Mesenchymal stem cell (in vitro differentiated cells and primary cell): Measurements from ENCODE around the gene SGCG.
A peak's percentile ranks its signal among the peaks of the same experiment; 100 is the strongest.

Source experiments
- DNase-seq: peaks from one replicate; pipeline ENCODE4 v3.0.0-alpha.2; 2013
- H2AFZ ChIP-seq: one replicate; pipeline ENCODE4 v1.6.1; 2013; ENCODE audit warnings: low read depth, mild to moderate bottlenecking, control low read depth, inconsistent platforms, low read length, moderate library complexity
- H2AK5ac ChIP-seq: 2 replicates; pipeline ENCODE4 v1.6.1; 2013; ENCODE audit warnings: low read length, moderate library complexity, mild to moderate bottlenecking, inconsistent platforms; ENCODE audit not compliant: severe bottlenecking
- H2BK120ac ChIP-seq: one replicate; pipeline ENCODE4 v1.6.1; 2013; ENCODE audit warnings: low read depth, mild to moderate bottlenecking, inconsistent platforms, low read length, moderate library complexity
- H2BK12ac ChIP-seq, 2 experiments: one replicate each; pipeline ENCODE4 v1.6.1; 2013; ENCODE audit warnings: inconsistent platforms in 2 of 2, low read length in 2 of 2, mild to moderate bottlenecking in 2 of 2, moderate library complexity in 2 of 2, control low read depth in 1 of 2
- H2BK15ac ChIP-seq: one replicate; pipeline ENCODE4 v1.6.1; 2013; ENCODE audit warnings: mild to moderate bottlenecking, low read depth, inconsistent platforms; ENCODE audit not compliant: poor library complexity, severe bottlenecking
- H2BK5ac ChIP-seq: 2 replicates; pipeline ENCODE4 v1.6.1; 2013; ENCODE audit warnings: low read depth, mild to moderate bottlenecking, low read length, control low read depth, inconsistent platforms; ENCODE audit not compliant: poor library complexity, severe bottlenecking
- H3K14ac ChIP-seq, 2 experiments: one replicate each; pipeline ENCODE4 v1.6.1; 2013; ENCODE audit warnings: inconsistent platforms in 2 of 2, low read length in 2 of 2, control low read depth in 1 of 2, mild to moderate bottlenecking in 1 of 2, moderate library complexity in 1 of 2
- H3K18ac ChIP-seq, 2 experiments: one replicate each; pipeline ENCODE4 v1.6.1; 2013; ENCODE audit warnings: inconsistent platforms in 2 of 2, low read length in 2 of 2, control low read depth in 1 of 2, low read depth in 1 of 2, mild to moderate bottlenecking in 1 of 2
- H3K23ac ChIP-seq, 2 experiments: one replicate each; pipeline ENCODE4 v1.6.1; 2013; ENCODE audit warnings: inconsistent platforms in 2 of 2, low read length in 2 of 2, mild to moderate bottlenecking in 2 of 2, moderate library complexity in 2 of 2, control low read depth in 1 of 2
- H3K27ac ChIP-seq: 2 replicates; pipeline ENCODE4 v1.5.1; 2013; ENCODE audit warnings: mild to moderate bottlenecking, moderate library complexity, low read length, control low read depth, inconsistent platforms; ENCODE audit not compliant: poor library complexity, severe bottlenecking
- H3K27me3 ChIP-seq, 2 experiments: 2 replicates each; pipeline versions ENCODE4 v1.6.1 to v1.7.0; 2013; ENCODE audit warnings: low read length in 2 of 2, mild to moderate bottlenecking in 2 of 2, moderate library complexity in 2 of 2, control low read depth in 1 of 2, inconsistent platforms in 1 of 2; ENCODE audit not compliant: control insufficient read depth in 1 of 2, insufficient read depth in 1 of 2
- H3K36me3 ChIP-seq, 2 experiments: 2 replicates each; pipeline versions ENCODE4 v1.6.1 to v1.7.0; 2013; ENCODE audit warnings: low read length in 2 of 2, control low read depth in 1 of 2, inconsistent platforms in 1 of 2, low read depth in 1 of 2, mild to moderate bottlenecking in 1 of 2; ENCODE audit not compliant: insufficient read depth in 2 of 2, control insufficient read depth in 1 of 2
- H3K4ac ChIP-seq, 2 experiments: one replicate each; pipeline ENCODE4 v1.6.1; 2013; ENCODE audit warnings: inconsistent platforms in 2 of 2, low read length in 2 of 2, mild to moderate bottlenecking in 2 of 2, moderate library complexity in 2 of 2, control low read depth in 1 of 2, low read depth in 1 of 2
- H3K4me1 ChIP-seq: 2 replicates; pipeline ENCODE4 v1.6.1; 2013; ENCODE audit warnings: low read depth, low read length, control low read depth; ENCODE audit not compliant: control insufficient read depth, insufficient read depth
- H3K4me2 ChIP-seq: 2 replicates; pipeline ENCODE4 v1.6.1; 2013; ENCODE audit warnings: low read length, mild to moderate bottlenecking, inconsistent platforms; ENCODE audit not compliant: poor library complexity, severe bottlenecking
- H3K4me3 ChIP-seq, 2 experiments: 2 replicates each; pipeline versions ENCODE4 v1.5.1 to v1.7.0; 2013; ENCODE audit warnings: low read length in 2 of 2, mild to moderate bottlenecking in 2 of 2, control low read depth in 1 of 2, low read depth in 1 of 2; ENCODE audit not compliant: insufficient read depth in 1 of 2
- H3K79me1 ChIP-seq: replicated peaks from 2 replicates; pipeline ENCODE4 v1.6.1; 2013; ENCODE audit warnings: mild to moderate bottlenecking, control low read depth, low read length, inconsistent platforms; ENCODE audit not compliant: poor library complexity, severe bottlenecking
- H3K9ac ChIP-seq: 2 replicates; pipeline ENCODE4 v1.7.0; 2013; ENCODE audit warnings: mild to moderate bottlenecking, low read length, moderate library complexity
- H3K9me3 ChIP-seq: 2 replicates; pipeline ENCODE4 v1.7.0; 2013; ENCODE audit warnings: mild to moderate bottlenecking, low read length; ENCODE audit not compliant: control insufficient read depth
- H4K8ac ChIP-seq: one replicate; pipeline ENCODE4 v1.6.1; 2013; ENCODE audit warnings: inconsistent platforms, mild to moderate bottlenecking, low read length, moderate library complexity
- H4K91ac ChIP-seq: one replicate; pipeline ENCODE4 v1.6.1; 2013; ENCODE audit warnings: mild to moderate bottlenecking, low read length, inconsistent platforms
- WGBS: methylation state at CpG from one replicate; pipeline ENCODE4 v1.1.7; 2013; ENCODE audit warnings: mixed read lengths; 5-methylcytosine and 5-hydroxymethylcytosine counted together

Gene SGCG

DNA sequence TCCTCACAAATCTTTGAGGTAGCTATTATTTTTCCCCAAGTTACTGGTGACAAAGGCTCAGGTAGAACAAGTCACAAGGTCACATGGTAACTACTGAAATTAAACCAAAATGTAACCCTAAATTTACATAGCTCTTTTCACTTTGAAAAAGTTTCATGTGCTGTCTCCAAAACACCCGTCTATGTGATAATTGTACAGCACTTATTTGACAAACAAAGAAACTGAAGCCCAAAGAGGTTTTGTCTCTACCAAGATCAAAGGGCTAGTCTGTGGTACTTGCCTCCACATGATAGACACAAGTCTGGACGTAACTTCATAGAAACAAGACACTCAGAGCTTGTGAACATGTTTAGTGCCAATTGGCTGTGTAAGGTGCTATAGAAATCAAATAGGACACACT lies 144.4 kb downstream of the SGCG start:
- no peak overlapping the region for H2AFZ ChIP-seq
- H4K8ac ChIP-seq = no peak overlapping the region
- H2BK15ac ChIP-seq = no peak overlapping the region
- H2AK5ac ChIP-seq = no peak overlapping the region
- no peak overlapping the region for H3K23ac ChIP-seq
- H3K4me1 ChIP-seq = peaks cover 15% of the 10 kb centered on the region
- no peak overlapping the region for H2BK120ac ChIP-seq
- H4K91ac ChIP-seq = no peak overlapping the region
- H3K14ac ChIP-seq = no peak overlapping the region
- no peak overlapping the region for H3K9ac ChIP-seq
- H3K9me3 ChIP-seq = no peaks in the 10 kb centered on the region
- DNase-seq = no peak
- H3K79me1 ChIP-seq = peaks cover 3% of the 10 kb centered on the region
- 98% methylated on average over 2 of the region's 2 CpGs for WGBS
- H3K4ac ChIP-seq = no peak overlapping the region
- H3K27ac ChIP-seq = no peak overlapping the region
- H2BK12ac ChIP-seq = no peak overlapping the region
- H3K36me3 ChIP-seq = peaks cover 0 to 3% of the 10 kb centered on the region in 2 experiments
- no peak overlapping the region for H3K4me3 ChIP-seq
- no peak overlapping the region for H2BK5ac ChIP-seq
- no peak overlapping the region for H3K4me2 ChIP-seq
- H3K27me3 ChIP-seq = no peaks in the 10 kb centered on the region
- no peak overlapping the region for H3K18ac ChIP-seq

DNA sequence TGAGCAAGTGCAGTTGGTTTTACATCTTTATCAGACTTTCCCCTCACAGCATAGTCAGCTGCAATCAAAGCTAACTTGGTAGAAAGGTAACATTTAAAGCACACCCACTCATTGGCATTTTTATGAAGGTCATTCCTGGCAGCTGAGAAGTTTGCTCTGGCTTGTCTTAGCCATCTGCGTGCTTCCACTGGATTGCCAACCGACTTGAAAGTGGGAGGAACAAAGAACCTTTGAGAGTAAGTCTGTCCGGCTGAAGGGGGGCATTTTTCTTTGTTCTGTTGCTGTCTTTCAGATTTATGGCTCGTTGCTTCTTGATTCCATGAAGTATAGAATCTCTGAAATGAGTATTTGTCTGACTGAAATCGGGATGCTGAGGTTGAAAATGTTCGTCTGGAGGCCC lies 149.6 kb downstream of the SGCG start:
- Histone ChIP-seq H4K8ac (no peak overlapping the region), H3K23ac (no peak overlapping the region), H3K18ac (no peak overlapping the region), H2BK5ac (no peak overlapping the region), H3K9ac (no peak overlapping the region), H3K14ac (no peak overlapping the region), H2BK120ac (no peak overlapping the region), H3K36me3 (peaks cover 0 to 49% of the 10 kb centered on the region in 2 experiments), H4K91ac (no peak overlapping the region), H3K9me3 (no peaks in the 10 kb centered on the region), H3K27me3 (no peaks in the 10 kb centered on the region), H2BK15ac (no peak overlapping the region), H3K79me1 (peaks cover 7% of the 10 kb centered on the region), H2AK5ac (no peak overlapping the region), H3K4me3 (no peak overlapping the region), H3K4ac (no peak overlapping the region), H3K27ac (no peak overlapping the region), H2AFZ (no peak overlapping the region), H3K4me2 (no peak overlapping the region), H3K4me1 (no peaks in the 10 kb centered on the region), H2BK12ac (no peak overlapping the region)
- DNase-seq = no peak
- 97% methylated on average over 6 of the region's 6 CpGs for WGBS

DNA sequence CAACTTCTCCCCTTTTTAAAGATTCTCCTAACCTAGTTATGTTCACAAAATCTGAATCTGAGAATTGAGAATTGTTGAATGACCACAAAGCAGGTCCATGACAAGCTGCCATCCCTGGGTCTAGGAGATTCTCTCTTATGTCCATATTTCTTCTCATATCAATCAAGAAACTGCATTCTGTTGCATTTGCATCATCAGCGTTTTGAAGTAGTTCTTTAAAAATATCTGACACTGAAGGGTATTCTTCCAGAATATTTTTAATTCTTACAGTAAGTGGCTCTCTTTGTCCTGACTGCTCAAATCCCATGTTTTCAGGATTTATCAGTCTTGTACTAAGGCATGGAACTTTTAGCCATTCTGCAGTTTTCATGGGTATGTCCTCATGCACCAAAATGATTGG lies 158.4 kb downstream of the SGCG start:
- Histone ChIP-seq H3K9ac (no peak overlapping the region), H3K27me3 (no peaks in the 10 kb centered on the region), H3K18ac (no peak overlapping the region), H3K27ac (no peak overlapping the region), H2BK120ac (no peak overlapping the region), H3K4me3 (no peak overlapping the region), H2BK15ac (no peak overlapping the region), H4K91ac (no peak overlapping the region), H2BK12ac (no peak overlapping the region), H3K4ac (no peak overlapping the region), H4K8ac (no peak overlapping the region), H3K4me1 (no peaks in the 10 kb centered on the region), H3K14ac (no peak overlapping the region), H3K79me1 (peaks cover 6% of the 10 kb centered on the region), H3K9me3 (peaks cover 3% of the 10 kb centered on the region), H3K23ac (no peak overlapping the region), H2AFZ (no peak overlapping the region), H3K36me3 (peaks cover 3 to 86% of the 10 kb centered on the region in 2 experiments), H2AK5ac (no peak overlapping the region), H3K4me2 (no peak overlapping the region), H2BK5ac (no peak overlapping the region)
- DNase-seq = no peak
- no CpG with 5 or more reads among the region's 1 CpG for WGBS

DNA sequence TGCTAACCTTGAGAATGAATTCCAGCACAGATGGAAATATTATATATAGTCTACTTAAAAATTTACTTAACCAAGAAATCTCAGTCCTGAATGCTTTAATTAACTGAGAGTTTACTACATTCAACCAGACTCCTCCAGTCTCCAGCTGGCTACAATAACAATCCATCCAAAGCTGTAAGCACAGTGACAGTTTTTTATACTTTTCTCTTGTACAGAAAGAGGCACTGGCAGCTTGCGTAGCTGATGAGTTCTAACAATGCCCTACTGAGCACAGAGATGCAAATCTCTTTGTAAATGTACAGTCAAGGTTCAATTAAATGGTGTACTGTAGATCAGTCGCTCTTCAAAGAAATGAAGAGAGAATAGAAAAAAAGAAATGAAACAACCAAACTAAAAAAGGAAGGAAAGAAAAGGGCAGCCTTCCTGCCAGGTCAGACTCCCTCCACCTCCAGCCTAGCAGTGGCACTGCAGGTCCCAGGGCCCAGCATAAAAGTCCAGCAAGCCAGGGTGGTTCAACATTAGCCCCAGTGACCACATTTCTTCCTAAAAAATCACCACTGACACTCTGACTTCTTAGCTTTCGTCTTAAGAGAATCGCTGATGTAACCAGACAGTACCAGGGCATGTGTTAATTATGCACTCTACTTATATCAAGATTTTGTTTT lies 164.3 kb downstream of the SGCG start:
- Histone ChIP-seq H3K4me2 (no peak overlapping the region), H4K8ac (peak overlapping the region; percentile 54), H3K27me3 (no peaks in the 10 kb centered on the region), H3K23ac (no peak overlapping the region), H3K4me3 (no peak overlapping the region), H3K27ac (peak overlapping the region; percentile 35), H2BK15ac (no peak overlapping the region), H2AFZ (no peak overlapping the region), H2BK12ac (no peak overlapping the region), H2BK5ac (peak overlapping the region; percentile 25), H3K79me1 (peaks cover 10% of the 10 kb centered on the region), H3K4ac (no peak overlapping the region), H2BK120ac (no peak overlapping the region), H3K9ac (no peak overlapping the region), H4K91ac (no peak overlapping the region), H3K18ac (peak overlapping the region in 1 of 2 experiments; percentile 33), H3K4me1 (peaks cover 6% of the 10 kb centered on the region), H3K36me3 (peaks cover 11 to 67% of the 10 kb centered on the region in 2 experiments), H3K9me3 (no peaks in the 10 kb centered on the region), H3K14ac (no peak overlapping the region), H2AK5ac (no peak overlapping the region)
- WGBS = 97% methylated on average over 2 of the region's 4 CpGs
- DNase-seq = peak; percentile 12
